HEK293 (cell line): ENCODE measurements around the gene EMCN.
"Not testable (repeated sequence)": the region's sequence is repeated elsewhere in the genome, so short reads cannot be mapped to it uniquely, and the experiment has no call there.

ENCODE experiments used
- CTCF ChIA-PET: fragments of 350-600 bp; formaldehyde crosslinking; extraction: SDS; loops from one replicate; lab custom pipeline; 2021; ENCODE audit warnings: antibody characterized with exemption; lab: Yijun Ruan, JAX
- POLR2A ChIA-PET: fragments of 300-600 bp; formaldehyde crosslinking; extraction: SDS; loops from one replicate; lab custom pipeline; 2020; ENCODE audit warnings: antibody characterized with exemption, inconsistent platforms; lab: Yijun Ruan, JAX
- H3K27ac ChIP-seq: fragments of 200-500 bp; sonication (Bioruptor generic); 2 replicates; pipeline ENCODE4 v1.5.1; 2014; ENCODE audit warnings: low read depth, low read length, control low read depth, inconsistent platforms; ENCODE audit errors: extremely low read depth
- H3K36me3 ChIP-seq, 2 experiments: fragments of 200-500 bp in 1 of 2; sonication (Bioruptor generic) in 1 of 2; 1 replicate in 1 of 2; 2 replicates in 1 of 2; pipeline ENCODE4 v1.5.1; 2014 to 2017; ENCODE audit warnings: inconsistent platforms in 2 of 2, low read length in 2 of 2; ENCODE audit not compliant: control insufficient read depth in 2 of 2, insufficient read depth in 1 of 2
- H3K4me1 ChIP-seq: fragments of 200-500 bp; sonication (Bioruptor generic); 2 replicates; pipeline ENCODE4 v1.5.1; 2014; ENCODE audit warnings: mild to moderate bottlenecking, low read length, inconsistent platforms; ENCODE audit not compliant: control insufficient read depth, insufficient read depth
- H3K4me3 ChIP-seq: 2 replicates; pipeline ENCODE4 v1.5.1; 2011; ENCODE audit warnings: low read depth, mild to moderate bottlenecking, control low read depth, low read length, moderate library complexity
- H3K9me3 ChIP-seq: fragments of 200-500 bp; sonication (Bioruptor generic); 2 replicates; pipeline ENCODE4 v1.5.1; 2014; ENCODE audit warnings: low read depth, low read length, inconsistent platforms; ENCODE audit not compliant: control insufficient read depth, insufficient read depth
- GFI1B ChIP-seq: fragments of 450-650 bp; formaldehyde crosslinking; IDR thresholded peaks from 2 replicates; pipeline ENCODE4 v1.5.1; 2016; ENCODE audit warnings: missing biosample characterization, missing genetic modification characterization
- OSR2 ChIP-seq: fragments of 450-650 bp; formaldehyde crosslinking; IDR thresholded peaks from 2 replicates; pipeline ENCODE4 v1.5.1; 2016; ENCODE audit warnings: missing biosample characterization, missing genetic modification characterization
- PRDM1 ChIP-seq: fragments of 450-650 bp; formaldehyde crosslinking; IDR thresholded peaks from 2 replicates; pipeline ENCODE4; 2016; ENCODE audit warnings: missing biosample characterization, missing genetic modification characterization
- PRDM4 ChIP-seq: fragments of 450-650 bp; formaldehyde crosslinking; IDR thresholded peaks from 2 replicates; pipeline ENCODE4 v1.5.1; 2017; ENCODE audit warnings: missing biosample characterization, missing genetic modification characterization
- PRDM6 ChIP-seq: fragments of 450-650 bp; formaldehyde crosslinking; IDR thresholded peaks from 2 replicates; pipeline ENCODE4 v1.5.1; 2017; ENCODE audit warnings: missing biosample characterization, missing genetic modification characterization
- SALL2 ChIP-seq: fragments of 450-650 bp; formaldehyde crosslinking; IDR thresholded peaks from 2 replicates; pipeline ENCODE4 v1.5.0; 2017; ENCODE audit warnings: missing biosample characterization, mild to moderate bottlenecking, missing genetic modification characterization, borderline replicate concordance
- SETDB1 ChIP-seq: IDR thresholded peaks from one replicate; pipeline ENCODE4 v1.6.1; 2017; ENCODE audit warnings: mild to moderate bottlenecking, low read length, moderate library complexity, mixed read lengths; ENCODE audit not compliant: insufficient read length
- ZBTB48 ChIP-seq: fragments of 450-650 bp; formaldehyde crosslinking; IDR thresholded peaks from 2 replicates; pipeline ENCODE4 v1.5.1; 2016; ENCODE audit warnings: missing biosample characterization, missing genetic modification characterization
- ZFP69B ChIP-seq: fragments of 450-650 bp; formaldehyde crosslinking; IDR thresholded peaks from 2 replicates; pipeline ENCODE4 v1.5.1; 2016; ENCODE audit warnings: missing biosample characterization, missing genetic modification characterization
- ZNF140 ChIP-seq: fragments of 450-650 bp; formaldehyde crosslinking; IDR thresholded peaks from 2 replicates; pipeline ENCODE4 v1.5.1; 2016; ENCODE audit warnings: missing biosample characterization, missing genetic modification characterization
- ZNF169 ChIP-seq: fragments of 450-650 bp; formaldehyde crosslinking; IDR thresholded peaks from 2 replicates; pipeline ENCODE4 v1.5.1; 2016; ENCODE audit warnings: missing biosample characterization, missing genetic modification characterization
- ZNF223 ChIP-seq: fragments of 450-650 bp; formaldehyde crosslinking; IDR thresholded peaks from 2 replicates; pipeline ENCODE4 v1.5.1; 2016; ENCODE audit warnings: missing biosample characterization, missing genetic modification characterization
- ZNF404 ChIP-seq: fragments of 450-650 bp; formaldehyde crosslinking; IDR thresholded peaks from 2 replicates; pipeline ENCODE4 v1.5.1; 2017; ENCODE audit warnings: missing biosample characterization, missing genetic modification characterization
- ZNF423 ChIP-seq: fragments of 450-650 bp; formaldehyde crosslinking; IDR thresholded peaks from 2 replicates; pipeline ENCODE4 v1.5.1; 2016; ENCODE audit warnings: missing biosample characterization, missing genetic modification characterization
- ZNF488 ChIP-seq: fragments of 450-650 bp; formaldehyde crosslinking; IDR thresholded peaks from 2 replicates; pipeline ENCODE4 v1.5.1; 2016; ENCODE audit warnings: missing biosample characterization, missing genetic modification characterization
- ZNF530 ChIP-seq: fragments of 450-650 bp; formaldehyde crosslinking; IDR thresholded peaks from 2 replicates; pipeline ENCODE4 v1.5.1; 2016; ENCODE audit warnings: low read depth, missing biosample characterization, missing genetic modification characterization
- ZNF571 ChIP-seq: fragments of 450-650 bp; formaldehyde crosslinking; IDR thresholded peaks from 2 replicates; pipeline ENCODE4 v1.5.0; 2017; ENCODE audit warnings: missing biosample characterization, missing genetic modification characterization
- ZNF624 ChIP-seq: fragments of 450-650 bp; formaldehyde crosslinking; IDR thresholded peaks from 2 replicates; pipeline ENCODE4 v1.5.1; 2017; ENCODE audit warnings: missing biosample characterization, missing genetic modification characterization
- ZNF626 ChIP-seq: fragments of 450-650 bp; sonication (Bioruptor Pico); formaldehyde crosslinking; IDR thresholded peaks from 2 replicates; pipeline ENCODE4 v1.5.1; 2018; ENCODE audit warnings: missing biosample characterization, missing genetic modification characterization, inconsistent platforms
- ZNF660 ChIP-seq: fragments of 450-650 bp; IDR thresholded peaks from 2 replicates; pipeline ENCODE4 v1.5.1; 2018; ENCODE audit warnings: missing biosample characterization, mild to moderate bottlenecking, missing genetic modification characterization
- ZNF747 ChIP-seq: fragments of 450-650 bp; formaldehyde crosslinking; IDR thresholded peaks from 2 replicates; pipeline ENCODE4 v1.5.1; 2016; ENCODE audit warnings: missing biosample characterization, missing genetic modification characterization
- ZSCAN18 ChIP-seq: fragments of 450-650 bp; formaldehyde crosslinking; IDR thresholded peaks from 2 replicates; pipeline ENCODE4 v1.5.1; 2016; ENCODE audit warnings: missing biosample characterization, missing genetic modification characterization
- ZXDB ChIP-seq: fragments of 450-650 bp; formaldehyde crosslinking; IDR thresholded peaks from 2 replicates; pipeline ENCODE4 v1.5.1; 2016; ENCODE audit warnings: missing biosample characterization, missing genetic modification characterization

Gene EMCN

GRCh38 chr4:100359441-100359840 lies 158.4 kb downstream of the EMCN start (continued):
- no peak for TF ChIP-seq GFI1B (tag by site-specific recombination)

- H3K4me1 ChIP-seq = no peaks in the 10 kb centered on the region
- POLR2A ChIA-PET = no interaction called here
- H3K4me3 ChIP-seq = no peak overlapping the region
- no peaks in the 10 kb centered on the region for H3K36me3 ChIP-seq
- TF ChIP-seq ZNF423 (tag by site-specific recombination) = no peak
- peak; percentile 70 for TF ChIP-seq SETDB1
- CTCF ChIA-PET = no interaction called here
- no peak overlapping the region for H3K27ac ChIP-seq
- H3K9me3 ChIP-seq = no peaks in the 10 kb centered on the region
These were observed 160.3 kb downstream of the EMCN start for GRCh38 chr4:100357542-100357941.

- Histone ChIP-seq H3K9me3 (no peaks in the 10 kb centered on the region), H3K4me3 (no peak overlapping the region), H3K4me1 (no peaks in the 10 kb centered on the region), H3K27ac (no peak overlapping the region), H3K36me3 (no peaks in the 10 kb centered on the region)
- ChIA-PET POLR2A (no interaction called here), CTCF (interaction anchor here (1.3 kb wide), 1 partner anchor 16 kb away, joined by 3 read pairs; no protein-coding TSS in a partner anchor)
- TF ChIP-seq PRDM1 (tag by site-specific recombination) (no peak), ZNF404 (tag by site-specific recombination) (no peak), ZNF747 (tag by site-specific recombination) (no peak), ZNF140 (tag by site-specific recombination) (no peak), ZNF223 (no peak), ZNF624 (no peak), PRDM4 (tag by site-specific recombination) (no peak), ZNF626 (tag by site-specific recombination) (no peak), ZSCAN18 (no peak)
These were observed 161.7 kb downstream of the EMCN start for GRCh38 chr4:100356172-100356571.

GRCh38 chr4:100352352-100352751 lies 165.5 kb downstream of the EMCN start:
- H3K4me3 ChIP-seq, H3K27ac ChIP-seq, H3K4me1 ChIP-seq, H3K9me3 ChIP-seq, CTCF ChIA-PET, POLR2A ChIA-PET, H3K36me3 ChIP-seq: not testable (repeated sequence)

- CTCF ChIA-PET = no interaction called here
- H3K27ac ChIP-seq = no peak overlapping the region
- no peak overlapping the region for H3K4me3 ChIP-seq
- TF ChIP-seq ZNF530 (tag by site-specific recombination) (no peak), ZNF660 (tag by site-specific recombination) (no peak), ZBTB48 (tag by site-specific recombination) (no peak), OSR2 (no peak), ZNF488 (tag by site-specific recombination) (no peak), ZNF169 (tag by site-specific recombination) (no peak), ZNF571 (no peak), PRDM6 (no peak), SALL2 (tag by site-specific recombination) (no peak), ZFP69B (no peak), ZNF626 (tag by site-specific recombination) (no peak), ZXDB (tag by site-specific recombination) (no peak)
- POLR2A ChIA-PET = no interaction called here
- H3K4me1 ChIP-seq = no peaks in the 10 kb centered on the region
- H3K36me3 ChIP-seq = no peaks in the 10 kb centered on the region
- no peaks in the 10 kb centered on the region for H3K9me3 ChIP-seq
These were observed 169.3 kb downstream of the EMCN start for GRCh38 chr4:100348473-100348872.
